B cell (primary cell): Measurements from ENCODE around the gene ADAMTS12.

Experiments
- EZH2 ChIP-seq: IDR thresholded peaks from 2 replicates; pipeline ENCODE4 v1.6.1; 2012; ENCODE audit warnings: borderline replicate concordance, low read depth, mild to moderate bottlenecking, moderate library complexity, low read length; ENCODE audit not compliant: insufficient read depth, poor library complexity, severe bottlenecking
- TF ChIP-seq, protein P1 (sequence below): fragments of 200-600 bp; IDR thresholded peaks from one replicate; pipeline ENCODE4 v1.8.0; 2022; ENCODE audit warnings: antibody characterized with exemption, mild to moderate bottlenecking

- TF ChIP-seq, protein P1, sequence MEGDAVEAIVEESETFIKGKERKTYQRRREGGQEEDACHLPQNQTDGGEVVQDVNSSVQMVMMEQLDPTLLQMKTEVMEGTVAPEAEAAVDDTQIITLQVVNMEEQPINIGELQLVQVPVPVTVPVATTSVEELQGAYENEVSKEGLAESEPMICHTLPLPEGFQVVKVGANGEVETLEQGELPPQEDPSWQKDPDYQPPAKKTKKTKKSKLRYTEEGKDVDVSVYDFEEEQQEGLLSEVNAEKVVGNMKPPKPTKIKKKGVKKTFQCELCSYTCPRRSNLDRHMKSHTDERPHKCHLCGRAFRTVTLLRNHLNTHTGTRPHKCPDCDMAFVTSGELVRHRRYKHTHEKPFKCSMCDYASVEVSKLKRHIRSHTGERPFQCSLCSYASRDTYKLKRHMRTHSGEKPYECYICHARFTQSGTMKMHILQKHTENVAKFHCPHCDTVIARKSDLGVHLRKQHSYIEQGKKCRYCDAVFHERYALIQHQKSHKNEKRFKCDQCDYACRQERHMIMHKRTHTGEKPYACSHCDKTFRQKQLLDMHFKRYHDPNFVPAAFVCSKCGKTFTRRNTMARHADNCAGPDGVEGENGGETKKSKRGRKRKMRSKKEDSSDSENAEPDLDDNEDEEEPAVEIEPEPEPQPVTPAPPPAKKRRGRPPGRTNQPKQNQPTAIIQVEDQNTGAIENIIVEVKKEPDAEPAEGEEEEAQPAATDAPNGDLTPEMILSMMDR: no peak
- TF ChIP-seq EZH2: no peak
These were observed 3.2 kb downstream of the ADAMTS12 start for GRCh38 chr5:33888587-33888986.
